CD14-positive monocyte (primary cell): ENCODE results near the gene EXOC3L4. TPM values are rescaled to one million over a fixed set of nuclear protein-coding genes. Genes with fewer than 3 reads are reported as not detected.

Experiments
- DNase-seq, 3 donors: peaks; one replicate each; pipeline ENCODE4 v3.0.0-alpha.2; 2011 to 2022
- H2AFZ ChIP-seq: 2 replicates; pipeline ENCODE4 v1.6.0; 2012; ENCODE audit warnings: mild to moderate bottlenecking, low read depth, low read length, inconsistent platforms; ENCODE audit not compliant: insufficient read depth, poor library complexity, severe bottlenecking
- H3K27ac ChIP-seq, 2 donors: 1 replicate in 1 of 2; 2 replicates in 1 of 2; pipeline ENCODE4 v1.5.1; 2012 to 2013; ENCODE audit warnings: low read length in 2 of 2, control low read depth in 1 of 2, inconsistent platforms in 1 of 2, low read depth in 1 of 2, mild to moderate bottlenecking in 1 of 2
- H3K27me3 ChIP-seq, 2 donors: one replicate each; pipeline versions ENCODE4 v1.6.0 to v1.6.1; 2011 to 2013; ENCODE audit warnings: low read length in 2 of 2; ENCODE audit not compliant: control insufficient read depth in 2 of 2, insufficient read depth in 2 of 2
- H3K36me3 ChIP-seq, 2 donors: replicated peaks in 1 of 2; 1 replicate in 1 of 2; 2 replicates in 1 of 2; pipeline versions ENCODE4 v1.5.1 to v1.6.1; 2012 to 2013; ENCODE audit warnings: low read length in 2 of 2, control low read depth in 1 of 2, inconsistent platforms in 1 of 2, mild to moderate bottlenecking in 1 of 2; ENCODE audit not compliant: insufficient read depth in 2 of 2, control insufficient read depth in 1 of 2
- H3K4me1 ChIP-seq, 2 donors: 1 replicate in 1 of 2; 2 replicates in 1 of 2; pipeline versions ENCODE4 v1.5.1 to v1.6.1; 2012 to 2013; ENCODE audit warnings: low read length in 2 of 2, control low read depth in 1 of 2, inconsistent platforms in 1 of 2, mild to moderate bottlenecking in 1 of 2, moderate library complexity in 1 of 2; ENCODE audit not compliant: insufficient read depth in 2 of 2, control insufficient read depth in 1 of 2
- H3K4me2 ChIP-seq: replicated peaks from 2 replicates; pipeline ENCODE3; 2012; ENCODE audit warnings: low read length, moderate library complexity, mild to moderate bottlenecking; ENCODE audit not compliant: poor library complexity, severe bottlenecking; ENCODE audit errors: extremely low read depth
- H3K4me3 ChIP-seq, 3 experiments: fragments of 200-600 bp in 1 of 3; sonication (generic) in 1 of 3; replicated peaks in 1 of 3; 1 replicate in 2 of 3; 2 replicates in 1 of 3; pipeline ENCODE4 v1.5.1; 2011 to 2013; ENCODE audit warnings: low read length in 3 of 3, mild to moderate bottlenecking in 3 of 3, control low read depth in 2 of 3, low read depth in 2 of 3, inconsistent platforms in 1 of 3, moderate library complexity in 1 of 3
- H3K79me2 ChIP-seq: 2 replicates; pipeline ENCODE4 v1.6.0; 2012; ENCODE audit warnings: mild to moderate bottlenecking, control low read depth, inconsistent platforms, low read length, moderate library complexity; ENCODE audit not compliant: insufficient read depth
- H3K9ac ChIP-seq: 2 replicates; pipeline ENCODE4 v1.6.0; 2017; ENCODE audit warnings: low read length, mild to moderate bottlenecking; ENCODE audit not compliant: insufficient read depth, poor library complexity, severe bottlenecking
- H3K9me3 ChIP-seq, 2 donors: replicated peaks in 1 of 2; 1 replicate in 1 of 2; 2 replicates in 1 of 2; pipeline versions ENCODE4 v1.5.1 to v1.6.1; 2012 to 2013; ENCODE audit warnings: low read length in 2 of 2, control low read depth in 1 of 2; ENCODE audit not compliant: control insufficient read depth in 1 of 2, insufficient read depth in 1 of 2
- H4K20me1 ChIP-seq: 2 replicates; pipeline ENCODE4 v1.6.0; 2012; ENCODE audit warnings: mild to moderate bottlenecking, low read length, control low read depth, moderate library complexity; ENCODE audit not compliant: insufficient read depth
- H3K27ac Mint-ChIP-seq, 7 donors: one replicate each; pipeline ENCODE4 v1.8.0; 2020; ENCODE audit warnings: mild to moderate bottlenecking in 7 of 7, mixed read lengths in 7 of 7, moderate library complexity in 6 of 7, inconsistent platforms in 2 of 7
- H3K27me3 Mint-ChIP-seq, 3 donors: one replicate each; pipeline ENCODE4 v1.8.0; 2021 to 2022; ENCODE audit warnings: low read depth in 3 of 3, mild to moderate bottlenecking in 3 of 3, mixed read lengths in 3 of 3, moderate library complexity in 3 of 3, inconsistent platforms in 1 of 3
- H3K36me3 Mint-ChIP-seq, 2 donors: one replicate each; pipeline ENCODE4 v1.8.0; 2020; ENCODE audit warnings: mixed read lengths in 2 of 2, inconsistent platforms in 1 of 2, mild to moderate bottlenecking in 1 of 2
- H3K4me1 Mint-ChIP-seq: one replicate; pipeline ENCODE4 v1.8.0; 2020; ENCODE audit warnings: mild to moderate bottlenecking, mixed read lengths
- H3K4me3 Mint-ChIP-seq, 2 donors: one replicate each; pipeline ENCODE4 v1.8.0; 2020; ENCODE audit warnings: mild to moderate bottlenecking in 2 of 2, mixed read lengths in 2 of 2, moderate library complexity in 1 of 2
- H3K9me3 Mint-ChIP-seq, 7 donors: one replicate each; pipeline ENCODE4 v1.8.0; 2020 to 2022; ENCODE audit warnings: mixed read lengths in 7 of 7, mild to moderate bottlenecking in 6 of 7, moderate library complexity in 6 of 7, inconsistent platforms in 2 of 7
- WGBS: methylation state at CpG from one replicate; pipeline ENCODE4 v1.1.5; 2013; ENCODE audit warnings: missing lambda C conversion rate; ENCODE audit not compliant: insufficient coverage; 5-methylcytosine and 5-hydroxymethylcytosine counted together
- intact Hi-C, 2 donors: fragments of 100-400 bp; cut with micrococcal nuclease; formaldehyde crosslinking; loops; one replicate each; pipeline versions ENCODE4 v1.15.0 to v1.15.1; 2023
- polyA plus RNA-seq, 3 donors: library from polyadenylated mRNA; depleted of rRNA in 1 of 3; unstranded in 2 of 3; stranded (reverse) in 1 of 3; fragments of 300-500 nt in 2 of 3; fragments of >200 nt in 1 of 3; fragmentation: Illumina TruSeq in 2 of 3; gene quantifications; 1 replicate in 2 of 3; 2 replicates in 1 of 3; pipeline ENCODE4 v1.2.3, GENCODE V29; 2012 to 2021
- TF ChIP-seq, protein P1 (sequence below): fragments of 200-600 bp; IDR thresholded peaks from one replicate; pipeline ENCODE4 v1.8.0; 2022; ENCODE audit warnings: antibody characterized with exemption, mild to moderate bottlenecking

The EXOC3L4 gene
- polyA plus RNA-seq, 3 donors = 0.17 TPM; not detected in 2

DNA sequence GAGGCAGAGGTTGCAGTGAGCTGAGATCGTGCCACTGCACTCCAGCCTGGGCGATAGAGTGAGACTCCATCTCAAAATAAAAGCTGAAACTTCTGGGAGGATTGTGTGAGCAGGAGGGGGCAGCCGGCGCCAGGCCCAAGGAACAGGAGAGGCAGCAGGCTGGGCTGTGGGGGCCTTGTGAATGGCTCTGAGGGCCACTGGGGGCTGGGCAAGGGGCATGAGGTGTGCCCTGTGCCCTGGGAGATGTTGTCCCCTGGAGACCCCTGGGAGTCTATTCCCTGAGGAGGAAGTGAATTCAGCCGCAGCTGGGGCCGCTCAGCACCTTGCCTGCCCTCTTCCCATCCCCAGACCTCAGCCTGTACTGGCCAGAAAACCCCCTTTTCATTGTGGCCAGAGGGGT, 5.6 kb upstream of the EXOC3L4 start:
- intact Hi-C loops = no loop called here
- DNase-seq = no peak
- no peaks in the 10 kb centered on the region for H3K36me3 Mint-ChIP-seq
- no peak overlapping the region for H3K4me3 Mint-ChIP-seq
- Histone ChIP-seq H3K9me3 (no peaks in the 10 kb centered on the region), H3K36me3 (no peaks in the 10 kb centered on the region), H3K4me1 (peaks cover 10 to 15% of the 10 kb centered on the region in 2 donors), H2AFZ (no peak overlapping the region), H3K4me3 (no peak overlapping the region), H4K20me1 (no peaks in the 10 kb centered on the region), H3K27ac (no peak overlapping the region), H3K9ac (no peak overlapping the region), H3K4me2 (no peak overlapping the region), H3K79me2 (no peaks in the 10 kb centered on the region), H3K27me3 (peaks cover 5 to 26% of the 10 kb centered on the region in 2 donors)
- peak overlapping the region in 1 of 7 donors; percentile 53 for H3K27ac Mint-ChIP-seq
- TF ChIP-seq, protein P1, sequence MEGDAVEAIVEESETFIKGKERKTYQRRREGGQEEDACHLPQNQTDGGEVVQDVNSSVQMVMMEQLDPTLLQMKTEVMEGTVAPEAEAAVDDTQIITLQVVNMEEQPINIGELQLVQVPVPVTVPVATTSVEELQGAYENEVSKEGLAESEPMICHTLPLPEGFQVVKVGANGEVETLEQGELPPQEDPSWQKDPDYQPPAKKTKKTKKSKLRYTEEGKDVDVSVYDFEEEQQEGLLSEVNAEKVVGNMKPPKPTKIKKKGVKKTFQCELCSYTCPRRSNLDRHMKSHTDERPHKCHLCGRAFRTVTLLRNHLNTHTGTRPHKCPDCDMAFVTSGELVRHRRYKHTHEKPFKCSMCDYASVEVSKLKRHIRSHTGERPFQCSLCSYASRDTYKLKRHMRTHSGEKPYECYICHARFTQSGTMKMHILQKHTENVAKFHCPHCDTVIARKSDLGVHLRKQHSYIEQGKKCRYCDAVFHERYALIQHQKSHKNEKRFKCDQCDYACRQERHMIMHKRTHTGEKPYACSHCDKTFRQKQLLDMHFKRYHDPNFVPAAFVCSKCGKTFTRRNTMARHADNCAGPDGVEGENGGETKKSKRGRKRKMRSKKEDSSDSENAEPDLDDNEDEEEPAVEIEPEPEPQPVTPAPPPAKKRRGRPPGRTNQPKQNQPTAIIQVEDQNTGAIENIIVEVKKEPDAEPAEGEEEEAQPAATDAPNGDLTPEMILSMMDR = no peak
- H3K9me3 Mint-ChIP-seq = peaks cover 0 to 3% (median 0%) of the 10 kb centered on the region in 7 donors
- H3K27me3 Mint-ChIP-seq = peaks cover 18 to 34% (median 24%) of the 10 kb centered on the region in 3 donors
- 97% methylated on average over 5 of the region's 6 CpGs for WGBS
- peaks cover 11% of the 10 kb centered on the region for H3K4me1 Mint-ChIP-seq

DNA sequence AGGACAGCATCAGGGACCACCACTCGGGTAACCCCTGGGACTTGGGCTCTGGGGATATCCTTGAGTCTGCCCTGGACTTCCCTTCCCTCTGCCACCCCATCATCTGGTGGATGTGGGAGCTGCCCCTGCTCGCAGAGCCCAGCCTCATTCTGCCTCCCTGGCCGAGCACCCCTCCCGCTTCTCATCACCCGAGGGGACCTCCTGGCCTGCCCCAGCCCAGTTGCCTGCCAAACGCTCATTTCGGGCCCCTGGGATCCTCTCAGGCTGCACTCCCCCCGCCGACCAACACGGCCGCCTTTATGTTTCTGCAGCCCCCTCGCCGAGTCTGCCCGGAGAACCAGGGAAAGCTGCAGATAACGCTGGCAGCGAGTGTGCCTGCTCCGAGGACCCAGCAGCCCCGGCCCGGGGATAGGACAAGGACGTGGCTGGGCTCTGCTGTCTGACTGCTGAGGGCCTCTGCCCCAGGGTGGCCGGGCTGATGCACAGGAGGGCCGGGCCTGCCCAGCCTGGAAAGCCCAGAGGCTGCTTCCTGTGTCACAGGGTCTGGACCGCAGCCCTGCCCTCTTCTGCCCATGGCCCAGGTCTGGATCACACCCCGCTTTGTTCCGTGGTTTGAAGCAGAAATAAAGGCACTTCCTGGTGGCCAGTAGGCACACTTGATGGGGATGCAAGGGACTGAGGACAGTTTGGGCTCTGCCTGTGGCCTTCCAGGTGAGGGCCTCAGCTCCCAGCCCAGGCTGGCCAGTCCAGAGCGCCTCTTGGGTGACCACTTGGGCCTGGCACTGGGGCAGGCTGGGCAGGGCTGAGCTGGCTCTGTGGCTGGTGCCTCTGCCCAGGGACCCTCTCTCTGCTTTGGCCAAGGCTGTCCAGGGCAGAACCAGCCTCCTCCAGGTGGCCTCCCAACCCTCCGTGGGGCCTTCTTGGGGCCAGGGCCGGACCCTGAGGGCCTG, 4.9 kb upstream of the EXOC3L4 start:
- Histone ChIP-seq H3K4me2 (no peak overlapping the region), H3K4me3 (no peak overlapping the region), H3K36me3 (no peaks in the 10 kb centered on the region), H2AFZ (no peak overlapping the region), H3K9me3 (no peaks in the 10 kb centered on the region), H4K20me1 (no peaks in the 10 kb centered on the region), H3K27ac (no peak overlapping the region), H3K4me1 (peaks cover 18 to 22% of the 10 kb centered on the region in 2 donors), H3K9ac (no peak overlapping the region), H3K27me3 (peaks cover under 1 to 21% of the 10 kb centered on the region in 2 donors), H3K79me2 (no peaks in the 10 kb centered on the region)
- 93% methylated on average over 25 of the region's 28 CpGs for WGBS
- peaks cover 0 to under 1% (median 0%) of the 10 kb centered on the region in 7 donors for H3K9me3 Mint-ChIP-seq
- intact Hi-C loops = no loop called here
- DNase-seq = no peak
- H3K27me3 Mint-ChIP-seq = peaks cover 12 to 34% (median 21%) of the 10 kb centered on the region in 3 donors
- TF ChIP-seq, protein P1 = no peak
- H3K36me3 Mint-ChIP-seq = no peaks in the 10 kb centered on the region
- H3K27ac Mint-ChIP-seq = peak overlapping the region in 1 of 7 donors; percentile 11
- H3K4me1 Mint-ChIP-seq = peaks cover 17% of the 10 kb centered on the region
- H3K4me3 Mint-ChIP-seq = no peak overlapping the region
